NOMO-1 treated with DMSO at 0.1 percent for 48 hours (cell line): ENCODE data around the gene SNRNP35.
"Not testable (repeated sequence)": the region's sequence is repeated elsewhere in the genome, so short reads cannot be mapped to it uniquely, and the experiment has no call there.

Experiments used
- DNase-seq: peaks from one replicate; lab custom pipeline; 2025; ENCODE audit not compliant: unreplicated experiment; lab: John Stamatoyannopoulos, UW

Gene SNRNP35

DNA sequence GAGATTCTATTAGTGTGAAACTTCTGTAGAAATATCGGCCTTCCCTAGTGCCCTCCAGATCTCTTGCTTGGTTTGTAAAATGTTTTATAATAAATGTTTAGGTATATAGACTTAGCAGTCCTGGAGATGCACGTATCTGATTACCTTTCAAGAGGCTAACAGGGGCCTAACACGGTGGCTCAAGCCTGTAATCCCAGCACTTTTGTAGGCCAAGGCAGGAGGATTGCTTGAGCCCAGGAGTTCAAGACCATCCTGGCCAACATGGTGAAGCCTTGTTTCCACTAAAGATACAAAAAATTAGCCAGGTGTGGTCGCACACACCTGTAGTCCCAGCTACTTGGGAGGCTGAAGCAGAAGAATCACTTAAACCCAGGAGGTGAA, 11.6 kb upstream of the SNRNP35 start:
- no peak for DNase-seq

DNA sequence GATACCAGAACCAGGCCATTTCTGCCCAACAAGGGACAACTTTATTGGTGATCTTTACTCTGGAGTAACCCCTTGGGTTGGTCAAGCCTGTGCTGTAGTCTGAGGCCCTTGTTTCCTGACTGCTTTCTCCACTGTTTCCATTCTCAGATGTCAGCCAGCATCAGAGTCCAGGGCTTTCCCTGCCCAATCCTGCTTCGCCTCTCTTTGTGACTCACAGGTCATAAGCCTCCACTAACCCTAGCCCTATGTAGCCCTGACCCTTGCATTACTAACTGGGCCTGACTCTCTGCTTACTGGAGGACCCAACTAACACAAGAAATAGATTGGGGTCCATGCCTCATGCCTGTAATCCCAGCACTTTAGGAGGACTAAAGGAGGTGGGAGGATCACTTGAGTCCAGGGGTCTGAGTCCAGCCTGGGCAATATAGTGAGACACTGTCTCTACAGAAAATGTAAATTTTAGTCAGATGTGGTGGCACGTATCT, 8.6 kb upstream of the SNRNP35 start:
- DNase-seq, result no peak

DNA sequence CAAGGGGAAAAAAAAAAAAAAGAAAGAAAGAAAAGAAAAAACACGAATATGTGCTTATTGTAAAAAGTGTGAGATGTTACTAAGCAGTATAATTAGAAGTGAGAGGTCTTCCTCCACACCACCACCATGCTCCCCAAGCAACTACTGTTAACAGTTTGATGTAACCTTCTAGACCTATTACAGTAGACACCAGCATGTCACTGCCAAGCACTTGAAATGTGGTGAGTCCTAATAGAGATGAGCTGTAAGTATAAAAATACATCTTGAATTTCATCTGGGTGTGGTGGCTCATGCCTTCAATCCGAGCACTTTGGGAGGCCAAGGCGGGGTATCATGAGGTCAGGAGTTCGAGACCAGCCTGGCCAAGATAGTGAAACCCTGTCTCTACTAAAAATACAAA, 8.1 kb upstream of the SNRNP35 start:
- DNase-seq, result no peak

DNA sequence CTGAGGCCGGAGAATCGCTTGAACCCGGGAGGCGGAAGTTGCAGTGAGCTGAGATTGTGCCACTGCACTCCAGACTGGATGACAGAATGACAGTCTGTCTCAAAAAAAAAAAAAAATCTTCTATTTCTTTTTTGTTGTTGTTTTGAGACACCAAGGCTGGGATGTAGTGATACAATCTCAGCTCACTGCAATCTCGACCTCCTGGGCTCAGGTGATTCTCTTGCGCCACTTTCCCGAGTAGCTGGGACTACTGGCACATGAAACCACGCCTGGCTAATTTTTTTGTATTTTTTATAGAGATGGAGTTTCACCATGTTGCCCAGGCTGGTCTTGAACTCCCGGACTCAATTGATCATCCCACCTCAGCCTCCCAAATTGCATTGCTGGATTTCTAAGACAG, 7.3 kb upstream of the SNRNP35 start:
- DNase-seq, result no peak

DNA sequence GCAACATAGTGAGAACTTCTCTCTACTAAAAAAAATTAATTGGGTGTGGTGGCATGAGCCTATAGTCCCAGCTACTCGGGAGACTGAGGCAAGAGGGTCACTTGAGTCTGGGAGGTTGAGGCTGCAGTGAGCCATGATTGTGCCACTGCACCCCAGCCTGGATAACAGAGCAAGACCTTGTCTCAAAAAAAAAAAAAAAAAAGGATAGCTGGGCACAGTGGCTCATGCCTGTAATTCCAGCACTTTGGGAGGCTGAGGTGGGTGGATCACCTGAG, 5.7 kb upstream of the SNRNP35 start:
- DNase-seq, result not testable (repeated sequence)

DNA sequence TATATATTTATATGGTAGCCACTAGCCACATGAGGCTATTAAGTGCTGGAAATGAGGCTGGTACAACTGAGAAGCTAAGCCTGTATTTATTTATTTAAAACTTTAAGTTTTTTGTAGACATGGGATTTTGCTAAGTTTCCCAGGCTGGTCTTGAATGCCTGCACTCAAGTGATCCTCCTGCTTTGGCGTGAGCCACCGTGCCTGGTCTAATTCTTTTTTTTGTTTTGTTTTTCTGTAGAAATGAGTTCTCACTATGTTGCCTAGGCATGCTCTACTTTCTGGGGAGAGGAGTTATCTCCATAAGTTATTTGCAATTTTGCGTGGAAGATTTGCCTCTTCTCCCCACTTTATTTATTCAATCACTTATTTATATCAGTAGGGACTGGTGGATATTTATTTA, 4.8 kb upstream of the SNRNP35 start:
- peak; percentile 73 for DNase-seq

DNA sequence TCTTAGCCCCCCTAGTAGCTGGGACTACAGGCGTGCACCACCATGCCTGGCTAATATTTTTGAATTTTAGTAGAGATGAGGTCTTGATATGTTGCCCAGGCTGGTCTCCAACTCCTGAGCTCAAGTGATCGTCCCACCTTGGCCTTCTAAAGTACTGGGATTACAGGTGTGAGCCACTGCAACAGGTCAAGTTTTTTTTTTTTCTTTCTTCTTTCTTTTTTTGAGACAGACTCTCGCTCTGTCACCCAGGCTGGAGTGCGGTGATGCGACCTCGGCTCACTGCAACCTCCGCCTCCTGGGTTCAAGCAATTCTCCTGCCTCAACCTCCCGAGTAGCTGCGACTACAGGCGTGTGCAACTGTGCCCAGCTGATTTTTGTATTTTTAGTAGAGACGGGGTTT, 5.2 kb downstream of the SNRNP35 start:
- not testable (repeated sequence) for DNase-seq

DNA sequence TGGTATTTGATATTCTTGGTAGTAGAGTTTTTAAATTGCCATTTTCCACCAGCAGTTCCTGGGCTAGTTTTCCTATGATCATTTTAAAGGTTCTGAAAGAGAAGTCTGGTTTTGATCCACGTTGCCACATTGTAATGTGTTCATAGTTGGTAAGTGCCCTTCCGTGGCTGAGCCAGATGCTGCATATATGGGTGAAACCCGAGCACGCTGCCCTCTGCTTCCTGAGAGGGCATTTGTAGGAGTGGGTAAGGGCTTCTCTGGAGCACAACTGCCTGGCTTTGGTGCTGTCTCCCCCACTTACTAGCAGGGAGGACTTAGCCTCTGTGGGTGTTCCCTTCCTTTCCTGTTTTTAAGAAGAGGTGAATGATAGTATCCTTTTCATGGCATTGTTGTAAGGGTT, 7.1 kb downstream of the SNRNP35 start:
- no peak for DNase-seq

DNA sequence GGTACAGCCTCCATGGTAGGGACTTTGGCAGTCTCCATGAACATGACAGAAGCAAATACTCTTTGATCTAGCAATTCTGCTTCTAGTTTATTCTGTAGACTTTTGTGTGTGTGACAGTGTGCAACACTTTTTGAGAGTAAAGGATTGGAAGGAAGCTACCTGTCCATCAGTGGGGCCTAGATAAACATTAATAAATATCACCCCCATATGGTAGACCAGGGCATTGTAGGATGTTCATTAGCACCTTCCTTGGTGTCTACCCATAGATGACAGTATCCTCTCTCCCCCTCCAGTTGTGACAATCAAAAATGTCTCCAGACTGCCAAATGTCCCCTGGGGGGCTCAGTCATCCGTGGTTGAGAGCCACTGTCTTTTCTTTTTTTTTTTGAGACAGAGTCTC, 10.8 kb downstream of the SNRNP35 start:
- DNase-seq, result peak; percentile 25

DNA sequence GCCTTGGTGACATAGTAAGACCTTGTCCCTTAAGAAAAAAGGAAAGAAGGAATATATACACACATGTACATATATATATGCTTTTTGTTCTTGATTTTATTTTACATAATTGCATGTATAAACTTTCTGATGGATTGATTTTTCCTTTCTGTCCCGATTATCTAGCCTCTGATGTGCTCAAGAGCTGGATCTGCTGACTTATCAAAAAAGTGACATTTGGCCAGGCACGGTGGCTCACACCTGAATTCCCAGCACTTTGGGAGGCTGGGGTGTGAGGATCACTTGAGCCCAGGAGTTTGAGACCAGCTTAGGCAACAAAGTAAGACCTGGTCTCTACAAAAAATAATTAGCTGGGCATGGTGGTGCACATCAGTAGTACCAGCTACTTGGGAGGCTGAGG, 12.0 kb downstream of the SNRNP35 start:
- no peak for DNase-seq

DNA sequence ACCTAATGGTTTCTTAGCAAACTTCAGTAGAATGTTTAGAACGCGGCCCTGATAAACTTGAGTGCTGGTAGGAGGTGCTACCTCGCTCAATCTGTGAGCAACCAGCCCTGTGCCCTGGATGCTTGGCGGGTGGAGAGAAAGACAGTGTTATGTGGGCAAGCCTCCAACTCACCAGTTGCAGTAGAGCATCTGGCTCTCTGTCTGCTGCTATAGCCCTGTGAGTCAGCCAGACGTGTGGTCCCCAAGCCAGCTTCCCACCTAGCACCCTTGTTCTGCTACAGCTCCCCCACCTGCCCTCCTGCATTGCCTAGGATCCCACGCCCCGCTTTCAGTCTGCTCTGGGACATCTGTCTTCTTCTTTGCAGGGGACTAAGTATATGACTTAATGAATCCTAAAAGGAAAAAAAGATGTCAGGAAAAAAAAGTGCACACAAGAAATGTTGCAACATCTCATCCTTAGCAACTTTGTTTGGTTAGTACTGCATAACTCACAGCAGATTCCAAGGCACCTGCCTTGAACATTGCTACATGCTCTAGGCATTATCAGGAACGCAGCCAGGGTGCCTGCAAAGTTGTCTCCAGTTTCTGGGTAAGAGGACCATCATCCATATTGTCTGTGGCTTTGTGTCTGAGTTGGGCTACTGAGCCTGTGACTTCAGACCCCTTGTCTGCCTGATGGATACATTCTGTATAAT, 13.6 kb downstream of the SNRNP35 start:
- no peak for DNase-seq

DNA sequence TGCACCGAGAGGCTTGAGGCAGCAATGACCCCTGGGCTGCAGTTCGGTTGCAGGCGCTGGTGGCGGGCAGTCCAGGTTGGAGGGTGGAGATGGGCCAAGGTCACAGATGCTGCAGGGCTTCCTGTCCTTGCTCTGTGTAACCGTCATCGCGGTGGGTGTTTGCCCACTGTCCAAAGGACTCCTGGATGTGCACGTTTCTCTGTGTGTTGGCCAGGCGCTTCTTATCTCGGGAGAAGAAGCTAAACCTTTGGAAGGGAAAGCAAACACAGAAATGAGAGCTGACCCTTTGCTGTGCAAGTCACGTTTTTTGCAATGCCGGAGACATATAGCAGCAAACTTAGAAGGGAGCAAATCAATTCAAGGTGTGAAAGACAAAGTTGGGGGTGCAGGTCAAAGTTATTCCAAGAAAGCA, 14.5 kb downstream of the SNRNP35 start:
- no peak for DNase-seq

DNA sequence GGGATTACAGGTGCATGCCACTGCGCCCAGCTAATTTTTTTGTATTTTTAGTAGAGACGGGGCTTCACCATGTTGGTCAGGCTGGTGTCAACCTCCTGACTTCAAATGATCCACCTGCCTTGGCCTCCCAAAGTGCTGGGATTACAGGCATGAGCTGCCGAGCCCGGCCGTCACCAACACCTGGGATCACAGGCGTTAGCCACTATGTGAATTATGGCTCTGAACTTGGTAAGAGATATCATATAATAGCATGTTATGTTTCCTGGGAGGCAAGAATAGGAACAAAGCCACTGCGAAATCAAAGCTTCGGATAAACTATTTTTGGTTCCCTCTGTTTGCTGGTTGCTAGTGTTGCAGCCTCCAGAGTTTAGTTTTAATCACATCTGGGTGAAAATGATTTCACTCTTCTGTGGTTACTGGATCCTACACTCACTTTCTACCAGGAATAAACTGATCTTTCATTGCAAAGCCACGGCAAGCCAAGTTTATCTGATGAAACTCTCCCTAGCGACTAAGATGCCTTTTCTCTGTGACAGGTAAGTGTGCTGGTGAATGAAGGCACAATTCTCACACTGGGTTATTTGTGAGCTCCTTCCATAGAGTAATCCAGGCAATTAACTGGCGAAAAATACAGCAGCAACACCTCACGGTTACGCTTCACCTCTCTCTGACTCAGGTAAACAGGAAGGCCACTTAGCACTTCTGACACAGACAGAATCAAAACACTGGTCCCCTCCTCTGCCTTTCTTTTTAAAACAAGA, 16.7 kb downstream of the SNRNP35 start:
- no peak for DNase-seq

DNA sequence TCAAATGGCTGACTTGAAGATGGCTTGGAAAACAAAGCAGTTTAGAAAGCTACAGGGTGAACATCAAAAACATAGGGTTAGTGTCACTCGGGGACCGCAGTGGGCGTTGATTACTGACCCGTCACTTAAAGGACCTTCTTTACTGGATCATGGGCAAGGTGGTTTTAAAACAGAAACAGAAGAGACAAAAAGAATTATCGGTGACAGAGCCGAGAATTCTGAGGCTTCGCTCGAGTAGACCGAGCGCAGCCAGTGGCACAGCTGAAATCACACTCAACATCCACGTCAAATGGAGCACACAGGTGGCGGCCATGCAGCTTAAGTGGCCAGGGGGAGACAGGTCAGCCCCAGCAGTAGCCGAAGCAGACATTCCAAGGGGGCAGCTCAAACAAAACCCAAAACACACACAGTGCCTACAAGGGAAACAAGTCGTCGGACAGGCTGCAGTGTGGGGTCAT, 17.3 kb downstream of the SNRNP35 start:
- DNase-seq, result no peak

DNA sequence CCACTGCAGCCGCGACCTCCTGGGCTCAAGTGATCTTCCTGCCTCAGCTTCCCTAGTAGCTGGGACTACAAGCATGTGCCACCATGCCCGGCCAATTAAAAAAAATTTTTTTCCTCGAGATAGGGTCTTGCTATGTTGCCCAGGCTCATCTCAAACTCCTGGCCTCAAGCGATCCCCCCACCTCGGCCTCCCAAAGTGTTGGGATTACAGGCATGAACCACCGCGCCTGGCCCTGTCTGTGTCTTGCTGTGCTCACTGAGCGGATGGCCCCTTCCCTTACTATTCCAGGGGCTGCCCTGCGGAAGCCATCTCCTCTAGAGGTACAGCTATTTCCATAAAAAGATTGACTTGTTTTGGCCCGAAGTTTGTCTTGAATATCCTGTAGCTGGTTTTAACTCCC, 20.1 kb downstream of the SNRNP35 start:
- DNase-seq, result no peak

DNA sequence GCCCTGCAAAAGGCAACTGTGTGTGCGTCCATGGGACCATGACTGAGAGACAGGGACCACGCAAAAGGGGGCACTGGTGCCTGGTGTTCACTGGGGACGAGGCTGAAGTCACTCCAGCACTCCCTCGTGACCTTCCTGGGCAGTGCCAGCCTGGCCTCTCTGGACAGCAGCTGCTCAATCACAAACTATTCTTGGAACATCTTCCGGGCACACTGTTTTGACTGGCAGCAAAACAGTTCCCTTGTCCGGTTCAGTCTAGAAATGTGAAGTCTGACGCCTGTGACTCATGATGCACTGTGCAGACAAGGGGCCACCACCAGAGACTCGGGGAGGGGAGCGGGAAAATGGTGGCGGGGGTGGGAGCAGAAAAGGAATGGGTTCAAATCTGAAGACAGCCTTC, 20.8 kb downstream of the SNRNP35 start:
- DNase-seq, result no peak

DNA sequence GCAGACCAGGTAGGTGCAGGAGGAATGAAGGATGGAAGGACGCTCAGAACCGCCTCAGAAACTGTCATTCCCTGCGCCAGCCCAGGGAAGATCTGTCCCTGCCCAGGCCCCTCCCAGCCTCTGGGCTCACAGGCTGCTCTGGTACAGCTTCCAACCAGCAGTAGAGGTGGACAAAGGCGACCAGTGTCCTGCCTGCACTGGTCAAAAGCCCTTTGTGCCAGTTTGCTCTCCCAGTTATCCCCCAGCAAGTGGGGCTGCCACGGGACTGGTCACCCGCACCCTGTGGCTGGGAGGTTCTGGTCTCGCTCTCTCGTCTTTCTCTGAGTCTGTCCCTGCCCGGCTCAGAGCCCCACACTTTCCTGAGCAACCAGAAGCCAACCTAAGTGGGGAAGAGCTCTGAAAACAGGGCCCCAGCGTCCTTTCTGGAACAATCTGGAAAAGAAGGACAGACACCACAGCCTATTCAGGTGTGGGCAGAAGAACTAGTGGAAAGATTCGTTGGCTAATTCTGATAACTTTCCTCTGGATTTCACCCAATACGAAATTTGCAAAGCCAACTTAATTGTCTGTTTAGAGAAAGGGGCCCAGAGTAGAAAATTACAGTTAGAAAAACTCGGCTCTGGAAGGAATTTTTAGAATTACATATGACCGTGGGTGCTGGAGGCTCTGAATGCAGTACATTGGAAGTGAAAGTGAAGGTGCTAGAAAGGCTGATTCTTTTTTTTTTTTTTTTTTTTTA, 21.7 kb downstream of the SNRNP35 start:
- DNase-seq, result no peak

DNA sequence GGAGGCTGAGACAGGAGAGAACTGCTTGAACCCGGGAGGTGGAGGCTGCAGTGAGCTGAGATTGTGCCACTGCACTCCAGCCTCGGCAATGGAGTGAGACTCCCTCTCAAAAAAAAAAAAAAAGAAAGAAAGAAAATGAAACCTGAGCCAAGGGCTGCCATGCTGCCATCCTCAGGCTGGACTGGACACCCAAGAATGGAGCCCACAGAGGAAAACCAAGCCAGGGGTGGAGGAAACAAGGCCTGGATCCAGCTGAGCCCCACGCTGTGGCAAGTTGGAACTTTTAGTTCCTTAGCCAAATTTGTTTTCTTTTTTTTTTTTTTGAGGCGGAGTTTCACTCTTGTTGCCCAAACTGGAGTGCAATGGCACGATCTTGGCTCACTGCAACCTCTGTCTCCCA, 23.3 kb downstream of the SNRNP35 start:
- DNase-seq, result not testable (repeated sequence)

DNA sequence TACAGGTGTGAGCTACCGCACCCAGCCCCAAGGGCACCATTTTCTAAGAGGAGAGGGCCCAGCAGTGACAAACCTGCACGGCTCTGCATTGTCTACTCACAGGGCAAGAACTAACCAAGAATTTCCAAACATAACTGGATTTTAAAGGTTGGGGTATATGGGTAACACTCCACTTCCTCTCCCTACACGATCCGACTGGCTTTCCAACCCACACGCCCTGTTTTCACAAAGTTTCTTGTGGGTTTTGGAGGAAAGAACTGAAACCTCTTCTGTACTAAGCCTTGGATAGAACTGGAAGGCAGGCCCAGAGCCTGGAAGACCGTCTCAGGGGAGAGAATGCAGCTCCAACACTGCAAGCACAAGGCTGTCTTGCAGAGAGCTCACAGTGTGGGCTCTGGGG, 24.9 kb downstream of the SNRNP35 start:
- no peak for DNase-seq

DNA sequence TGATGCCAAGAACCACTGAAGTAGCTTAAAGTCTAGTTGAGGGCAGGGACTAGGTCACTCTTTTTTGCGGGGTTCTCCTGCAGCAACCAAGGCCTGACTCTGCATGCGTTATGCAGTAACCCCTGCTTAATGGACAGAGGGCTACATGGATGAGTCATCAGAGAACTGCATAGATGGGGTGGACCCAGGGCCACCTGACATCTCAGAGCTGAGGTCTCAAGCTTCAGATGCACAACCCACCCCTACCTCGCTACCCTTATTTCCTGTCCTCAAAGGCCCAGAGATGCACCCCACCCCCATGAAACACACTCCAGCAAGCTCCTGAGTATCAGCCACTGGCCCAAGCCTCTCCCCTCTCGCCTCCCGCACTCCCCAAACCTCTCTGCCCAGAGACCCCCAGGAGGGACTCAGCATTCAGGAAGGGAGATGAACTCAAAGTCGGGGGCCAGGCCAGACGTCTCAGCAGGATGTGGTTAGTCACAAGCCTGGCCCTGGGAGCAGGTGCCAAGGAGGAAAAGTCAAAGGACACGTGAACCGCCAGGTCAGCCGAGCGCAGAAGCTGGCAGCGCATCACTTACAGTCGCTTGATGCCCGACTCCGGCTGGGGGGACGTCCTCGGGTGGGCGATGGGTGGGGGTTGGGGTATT, 25.8 kb downstream of the SNRNP35 start:
- DNase-seq, result no peak

DNA sequence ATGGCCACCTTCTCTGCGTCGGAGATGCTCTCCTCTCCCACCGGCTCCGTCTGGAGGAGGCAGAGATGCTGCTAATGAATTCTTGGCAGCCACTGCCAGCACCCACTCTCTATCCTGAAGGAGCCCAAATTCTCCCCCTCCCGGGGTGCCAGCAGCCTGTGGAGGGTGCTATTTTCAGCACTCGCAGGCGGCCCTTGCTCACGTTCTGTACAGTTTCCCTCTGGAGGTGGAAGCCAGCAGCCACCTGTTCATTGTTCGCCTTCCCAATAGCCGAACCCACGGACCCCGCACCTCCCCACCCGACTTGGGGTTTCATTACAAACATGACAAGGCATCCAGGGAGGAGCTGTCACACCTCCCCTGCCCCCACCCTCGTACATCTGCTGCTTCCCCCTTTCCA, 27.8 kb downstream of the SNRNP35 start:
- DNase-seq, result no peak

DNA sequence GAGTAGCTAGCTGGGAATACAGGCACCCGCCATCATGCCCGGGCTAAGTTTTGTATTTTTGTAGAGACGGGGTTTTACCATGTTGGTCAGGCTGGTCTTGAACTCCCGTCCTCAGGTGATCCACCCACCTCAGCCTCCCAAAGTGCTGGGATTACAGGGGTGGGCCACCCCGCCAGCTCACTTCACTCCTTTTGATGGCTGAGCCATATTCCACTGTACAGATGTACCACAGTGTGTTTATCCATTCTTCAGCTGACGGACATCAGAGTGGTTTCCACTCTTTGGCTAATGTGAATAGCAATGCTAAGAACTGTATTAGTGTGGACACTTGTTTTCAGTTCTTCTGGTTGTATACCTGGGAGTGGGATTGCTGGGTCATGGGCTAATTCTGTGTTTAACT, 29.5 kb downstream of the SNRNP35 start:
- no peak for DNase-seq
